HepG2 (cell line): ENCODE measurements around the gene MAPK7. TPM values are rescaled to one million over a fixed set of nuclear protein-coding genes. Genes with fewer than 3 reads are reported as not detected.

Experiments used
- ADNP ChIP-seq: sonication (generic); formaldehyde crosslinking; IDR thresholded peaks from 2 replicates; pipeline ENCODE4 v1.4.0; 2020; ENCODE audit warnings: missing genetic modification reagents
- CCDC6 ChIP-seq: sonication (generic); formaldehyde crosslinking; IDR thresholded peaks from 2 replicates; pipeline ENCODE4 v1.8.1; 2022; ENCODE audit warnings: mild to moderate bottlenecking, missing genetic modification reagents, moderate library complexity
- FLYWCH1 ChIP-seq: sonication (generic); formaldehyde crosslinking; IDR thresholded peaks from 2 replicates; pipeline ENCODE4 v1.8.1; 2023; ENCODE audit warnings: mild to moderate bottlenecking, missing genetic modification reagents
- FOXA1 ChIP-seq, 2 experiments: fragments of 450-650 bp in 1 of 2; sonication (generic) in 1 of 2; formaldehyde crosslinking in 1 of 2; IDR thresholded peaks; 2 replicates each; pipeline versions ENCODE4 v1.4.0 to v1.6.1; 2016 to 2020; ENCODE audit warnings: missing genetic modification reagents in 1 of 2
- HNRNPLL ChIP-seq: fragments of 200-400 bp; formaldehyde crosslinking; IDR thresholded peaks from 2 replicates; pipeline ENCODE4 v1.6.1; 2017; ENCODE audit warnings: mild to moderate bottlenecking, low read depth, low read length; ENCODE audit not compliant: poor library complexity, severe bottlenecking
- MAFG ChIP-seq: sonication (generic); formaldehyde crosslinking; IDR thresholded peaks from 2 replicates; pipeline ENCODE4 v1.5.1; 2020; ENCODE audit warnings: mild to moderate bottlenecking, missing genetic modification reagents
- MIER3 ChIP-seq: IDR thresholded peaks from 2 replicates; pipeline ENCODE4 v1.6.1; 2016; ENCODE audit warnings: missing compliant biosample characterization, borderline replicate concordance
- NR1H2 ChIP-seq: sonication (generic); formaldehyde crosslinking; IDR thresholded peaks from 2 replicates; pipeline ENCODE4 v1.8.1; 2022; ENCODE audit warnings: low read depth, missing genetic modification reagents, borderline replicate concordance
- SALL1 ChIP-seq: sonication (generic); formaldehyde crosslinking; IDR thresholded peaks from 2 replicates; pipeline ENCODE4 v1.8.0; 2022; ENCODE audit warnings: mild to moderate bottlenecking, missing genetic modification reagents
- TEAD2 ChIP-seq: sonication (generic); formaldehyde crosslinking; IDR thresholded peaks from 2 replicates; pipeline ENCODE4 v1.9.0; 2021; ENCODE audit warnings: missing genetic modification reagents
- ZNF564 ChIP-seq: sonication (generic); formaldehyde crosslinking; IDR thresholded peaks from 2 replicates; pipeline ENCODE4 v1.8.1; 2023; ENCODE audit warnings: mild to moderate bottlenecking, missing genetic modification reagents
- ZNF7 ChIP-seq: IDR thresholded peaks from 2 replicates; pipeline ENCODE4 v1.6.1; 2016; ENCODE audit warnings: missing biosample characterization, missing genetic modification reagents
- ZNF720 ChIP-seq: sonication (generic); formaldehyde crosslinking; IDR thresholded peaks from 2 replicates; pipeline ENCODE4 v1.4.0; 2020; ENCODE audit warnings: missing genetic modification reagents
- ZNF737 ChIP-seq: sonication (generic); formaldehyde crosslinking; IDR thresholded peaks from 2 replicates; pipeline ENCODE4 v1.5.0; 2020; ENCODE audit warnings: missing genetic modification reagents, mild to moderate bottlenecking, borderline replicate concordance
- polyA plus RNA-seq, 8 experiments: library from polyadenylated mRNA; depleted of rRNA in 3 of 8; stranded (reverse) in 7 of 8; unstranded in 1 of 8; fragments of >200 nt; fragmentation: Illumina TruSeq in 4 of 8; extraction: Trizol in 4 of 8; gene quantifications; 2 replicates each; pipeline versions ENCODE4 v1.2.1 to v1.2.3, GENCODE V29; 2011 to 2016; ENCODE audit warnings: low read depth in 4 of 8, missing spikeins in 1 of 8, mixed read lengths in 1 of 8; ENCODE audit not compliant: insufficient read depth in 1 of 8
- total RNA-seq, 5 experiments: library from RNA; depleted of rRNA; stranded (reverse); fragments of >200 nt; fragmentation: Illumina TruSeq; extraction: Trizol; gene quantifications; 2 replicates each; pipeline ENCODE4 v1.2.3, GENCODE V29; 2016; ENCODE audit warnings: low read depth in 1 of 5
- TF ChIP-seq, protein P1 (sequence below): sonication (generic); formaldehyde crosslinking; IDR thresholded peaks from 2 replicates; pipeline ENCODE4 v1.4.0; 2020; ENCODE audit warnings: missing genetic modification reagents
- TF ChIP-seq, protein P2 (sequence below): sonication (generic); formaldehyde crosslinking; IDR thresholded peaks from 2 replicates; pipeline ENCODE4 v1.8.1; 2023; ENCODE audit warnings: mild to moderate bottlenecking, inconsistent platforms, moderate library complexity, missing genetic modification reagents, borderline replicate concordance
- TF ChIP-seq, protein P3 (sequence below): IDR thresholded peaks from 2 replicates; pipeline ENCODE4 v1.6.1; 2016; ENCODE audit warnings: low read depth, control low read depth
- TF ChIP-seq, protein P4 (sequence below): sonication (generic); formaldehyde crosslinking; IDR thresholded peaks from 2 replicates; pipeline ENCODE4 v1.8.1; 2023; ENCODE audit warnings: mild to moderate bottlenecking, missing genetic modification reagents, borderline replicate concordance
- TF ChIP-seq, protein P5 (sequence below): IDR thresholded peaks from 2 replicates; pipeline ENCODE4 v1.6.1; 2012; ENCODE audit warnings: inconsistent platforms
- TF ChIP-seq, protein P6 (sequence below): IDR thresholded peaks from 2 replicates; pipeline ENCODE4 v1.4.0; 2020; ENCODE audit warnings: mild to moderate bottlenecking, missing genetic modification reagents

MAPK7 gene
- total and polyA plus RNA-seq, 2 of the 13 experiments (the other 11 are each of a cell fraction or from before 2014, with no cell fraction given): 2.9 to 5.9 TPM

DNA sequence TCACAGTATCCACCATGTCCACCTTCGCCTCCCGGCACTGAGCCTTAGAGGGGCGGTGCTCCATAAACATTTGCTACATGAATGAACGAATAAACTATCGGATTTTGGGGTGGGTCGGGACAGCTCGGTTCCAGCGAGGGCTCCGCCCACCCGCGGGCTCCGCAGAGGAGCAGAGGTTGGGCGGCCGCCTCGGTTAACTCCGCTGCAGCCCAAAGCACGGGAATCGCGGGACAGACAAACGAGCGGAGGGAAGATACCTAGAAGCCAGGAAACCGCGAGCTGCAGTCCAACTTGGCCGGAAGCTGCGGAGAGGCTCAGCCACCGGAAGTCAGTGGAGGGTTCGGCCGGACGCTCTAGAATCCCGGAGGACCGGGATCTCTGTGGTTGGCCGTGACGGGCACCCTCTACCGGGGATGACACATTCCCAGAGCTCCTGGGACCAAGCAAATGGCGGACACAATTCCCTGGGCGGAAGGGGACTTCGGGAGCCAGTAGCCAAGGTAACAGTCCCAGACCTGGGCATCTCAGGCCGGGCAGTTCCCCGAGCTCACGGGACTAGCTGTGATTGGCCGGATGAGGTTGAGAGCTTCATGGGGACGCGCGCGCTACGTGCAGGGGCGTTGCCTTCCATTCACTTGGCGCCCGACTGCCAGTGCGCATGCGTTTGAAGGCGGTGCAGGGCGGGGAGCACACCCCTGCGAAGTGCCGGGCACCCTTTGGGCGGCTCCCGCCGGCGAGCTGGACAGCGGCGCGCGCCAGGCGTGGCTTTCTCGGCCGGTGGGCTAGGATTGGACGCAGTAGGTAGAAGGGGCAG, 489 bp upstream of the MAPK7 start (continued):
- peak; percentile 58; the same call in 1 of the 2 replicates for TF ChIP-seq SALL1
- no peak for TF ChIP-seq TEAD2 (CRISPR knock-in tag)
- TF ChIP-seq ZNF7 (CRISPR knock-in tag): no peak
- no peak for TF ChIP-seq FLYWCH1 (CRISPR knock-in tag)
- TF ChIP-seq, protein P1, sequence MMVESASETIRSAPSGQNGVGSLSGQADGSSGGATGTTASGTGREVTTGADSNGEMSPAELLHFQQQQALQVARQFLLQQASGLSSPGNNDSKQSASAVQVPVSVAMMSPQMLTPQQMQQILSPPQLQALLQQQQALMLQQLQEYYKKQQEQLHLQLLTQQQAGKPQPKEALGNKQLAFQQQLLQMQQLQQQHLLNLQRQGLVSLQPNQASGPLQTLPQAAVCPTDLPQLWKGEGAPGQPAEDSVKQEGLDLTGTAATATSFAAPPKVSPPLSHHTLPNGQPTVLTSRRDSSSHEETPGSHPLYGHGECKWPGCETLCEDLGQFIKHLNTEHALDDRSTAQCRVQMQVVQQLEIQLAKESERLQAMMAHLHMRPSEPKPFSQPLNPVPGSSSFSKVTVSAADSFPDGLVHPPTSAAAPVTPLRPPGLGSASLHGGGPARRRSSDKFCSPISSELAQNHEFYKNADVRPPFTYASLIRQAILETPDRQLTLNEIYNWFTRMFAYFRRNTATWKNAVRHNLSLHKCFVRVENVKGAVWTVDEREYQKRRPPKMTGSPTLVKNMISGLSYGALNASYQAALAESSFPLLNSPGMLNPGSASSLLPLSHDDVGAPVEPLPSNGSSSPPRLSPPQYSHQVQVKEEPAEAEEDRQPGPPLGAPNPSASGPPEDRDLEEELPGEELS (CRISPR knock-in tag): no peak
- TF ChIP-seq ADNP (CRISPR knock-in tag): no peak
- TF ChIP-seq ZNF737 (CRISPR knock-in tag): no peak
- TF ChIP-seq MIER3 (CRISPR knock-in tag): peak; percentile 86; the same call in 1 of the 2 replicates
- TF ChIP-seq CCDC6: peak; percentile 82; the same call in 1 of the 2 replicates
- TF ChIP-seq FOXA1 (IDR thresholded peaks at IDR 0.05): no peak
- TF ChIP-seq FOXA1 (CRISPR knock-in tag; IDR thresholded peaks at IDR 0.05): no peak; the same call in 1 of the 2 replicates
- TF ChIP-seq, protein P2, sequence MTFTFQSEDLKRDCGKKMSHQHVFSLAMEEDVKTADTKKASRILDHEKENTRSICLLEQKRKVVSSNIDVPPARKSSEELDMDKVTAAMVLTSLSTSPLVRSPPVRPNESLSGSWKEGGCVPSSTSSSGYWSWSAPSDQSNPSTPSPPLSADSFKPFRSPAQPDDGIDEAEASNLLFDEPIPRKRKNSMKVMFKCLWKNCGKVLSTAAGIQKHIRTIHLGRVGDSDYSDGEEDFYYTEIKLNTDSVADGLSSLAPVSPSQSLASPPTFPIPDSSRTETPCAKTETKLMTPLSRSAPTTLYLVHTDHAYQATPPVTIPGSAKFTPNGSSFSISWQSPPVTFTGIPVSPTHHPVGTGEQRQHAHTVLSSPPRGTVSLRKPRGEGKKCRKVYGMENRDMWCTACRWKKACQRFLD (CRISPR knock-in tag): peak; percentile 72; the same call in 1 of the 2 replicates
- TF ChIP-seq NR1H2 (CRISPR knock-in tag): no peak
- TF ChIP-seq, protein P3, sequence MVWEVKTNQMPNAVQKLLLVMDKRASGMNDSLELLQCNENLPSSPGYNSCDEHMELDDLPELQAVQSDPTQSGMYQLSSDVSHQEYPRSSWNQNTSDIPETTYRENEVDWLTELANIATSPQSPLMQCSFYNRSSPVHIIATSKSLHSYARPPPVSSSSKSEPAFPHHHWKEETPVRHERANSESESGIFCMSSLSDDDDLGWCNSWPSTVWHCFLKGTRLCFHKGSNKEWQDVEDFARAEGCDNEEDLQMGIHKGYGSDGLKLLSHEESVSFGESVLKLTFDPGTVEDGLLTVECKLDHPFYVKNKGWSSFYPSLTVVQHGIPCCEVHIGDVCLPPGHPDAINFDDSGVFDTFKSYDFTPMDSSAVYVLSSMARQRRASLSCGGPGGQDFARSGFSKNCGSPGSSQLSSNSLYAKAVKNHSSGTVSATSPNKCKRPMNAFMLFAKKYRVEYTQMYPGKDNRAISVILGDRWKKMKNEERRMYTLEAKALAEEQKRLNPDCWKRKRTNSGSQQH (CRISPR knock-in tag): no peak
- TF ChIP-seq, protein P4, sequence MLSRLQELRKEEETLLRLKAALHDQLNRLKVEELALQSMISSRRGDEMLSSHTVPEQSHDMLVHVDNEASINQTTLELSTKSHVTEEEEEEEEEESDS: no peak
- peak; percentile 92 for TF ChIP-seq HNRNPLL
- TF ChIP-seq, protein P5, sequence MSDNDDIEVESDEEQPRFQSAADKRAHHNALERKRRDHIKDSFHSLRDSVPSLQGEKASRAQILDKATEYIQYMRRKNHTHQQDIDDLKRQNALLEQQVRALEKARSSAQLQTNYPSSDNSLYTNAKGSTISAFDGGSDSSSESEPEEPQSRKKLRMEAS: peak; percentile 64
- 0 out of 2 replicates have a peak, but pooled peaks have one; percentile 68 for TF ChIP-seq ZNF564 (CRISPR knock-in tag)
- TF ChIP-seq, protein P6, sequence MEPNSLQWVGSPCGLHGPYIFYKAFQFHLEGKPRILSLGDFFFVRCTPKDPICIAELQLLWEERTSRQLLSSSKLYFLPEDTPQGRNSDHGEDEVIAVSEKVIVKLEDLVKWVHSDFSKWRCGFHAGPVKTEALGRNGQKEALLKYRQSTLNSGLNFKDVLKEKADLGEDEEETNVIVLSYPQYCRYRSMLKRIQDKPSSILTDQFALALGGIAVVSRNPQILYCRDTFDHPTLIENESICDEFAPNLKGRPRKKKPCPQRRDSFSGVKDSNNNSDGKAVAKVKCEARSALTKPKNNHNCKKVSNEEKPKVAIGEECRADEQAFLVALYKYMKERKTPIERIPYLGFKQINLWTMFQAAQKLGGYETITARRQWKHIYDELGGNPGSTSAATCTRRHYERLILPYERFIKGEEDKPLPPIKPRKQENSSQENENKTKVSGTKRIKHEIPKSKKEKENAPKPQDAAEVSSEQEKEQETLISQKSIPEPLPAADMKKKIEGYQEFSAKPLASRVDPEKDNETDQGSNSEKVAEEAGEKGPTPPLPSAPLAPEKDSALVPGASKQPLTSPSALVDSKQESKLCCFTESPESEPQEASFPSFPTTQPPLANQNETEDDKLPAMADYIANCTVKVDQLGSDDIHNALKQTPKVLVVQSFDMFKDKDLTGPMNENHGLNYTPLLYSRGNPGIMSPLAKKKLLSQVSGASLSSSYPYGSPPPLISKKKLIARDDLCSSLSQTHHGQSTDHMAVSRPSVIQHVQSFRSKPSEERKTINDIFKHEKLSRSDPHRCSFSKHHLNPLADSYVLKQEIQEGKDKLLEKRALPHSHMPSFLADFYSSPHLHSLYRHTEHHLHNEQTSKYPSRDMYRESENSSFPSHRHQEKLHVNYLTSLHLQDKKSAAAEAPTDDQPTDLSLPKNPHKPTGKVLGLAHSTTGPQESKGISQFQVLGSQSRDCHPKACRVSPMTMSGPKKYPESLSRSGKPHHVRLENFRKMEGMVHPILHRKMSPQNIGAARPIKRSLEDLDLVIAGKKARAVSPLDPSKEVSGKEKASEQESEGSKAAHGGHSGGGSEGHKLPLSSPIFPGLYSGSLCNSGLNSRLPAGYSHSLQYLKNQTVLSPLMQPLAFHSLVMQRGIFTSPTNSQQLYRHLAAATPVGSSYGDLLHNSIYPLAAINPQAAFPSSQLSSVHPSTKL (CRISPR knock-in tag): peak; percentile 51; the same call in 1 of the 2 replicates
- no peak for TF ChIP-seq ZNF720
- TF ChIP-seq MAFG: no peak
